22Rv1 (cell line): ENCODE results near the gene RAB34.

Source experiments
- ZFX ChIP-seq: fragments of 450-650 bp; IDR thresholded peaks from 2 replicates; pipeline ENCODE4 v1.6.1; 2017; ENCODE audit warnings: antibody characterized with exemption, borderline replicate concordance
- TF ChIP-seq, protein P1 (sequence below): fragments of 450-650 bp; IDR thresholded peaks from 2 replicates; pipeline ENCODE4 v1.5.1; 2017; ENCODE audit warnings: mild to moderate bottlenecking

- TF ChIP-seq, protein P1, sequence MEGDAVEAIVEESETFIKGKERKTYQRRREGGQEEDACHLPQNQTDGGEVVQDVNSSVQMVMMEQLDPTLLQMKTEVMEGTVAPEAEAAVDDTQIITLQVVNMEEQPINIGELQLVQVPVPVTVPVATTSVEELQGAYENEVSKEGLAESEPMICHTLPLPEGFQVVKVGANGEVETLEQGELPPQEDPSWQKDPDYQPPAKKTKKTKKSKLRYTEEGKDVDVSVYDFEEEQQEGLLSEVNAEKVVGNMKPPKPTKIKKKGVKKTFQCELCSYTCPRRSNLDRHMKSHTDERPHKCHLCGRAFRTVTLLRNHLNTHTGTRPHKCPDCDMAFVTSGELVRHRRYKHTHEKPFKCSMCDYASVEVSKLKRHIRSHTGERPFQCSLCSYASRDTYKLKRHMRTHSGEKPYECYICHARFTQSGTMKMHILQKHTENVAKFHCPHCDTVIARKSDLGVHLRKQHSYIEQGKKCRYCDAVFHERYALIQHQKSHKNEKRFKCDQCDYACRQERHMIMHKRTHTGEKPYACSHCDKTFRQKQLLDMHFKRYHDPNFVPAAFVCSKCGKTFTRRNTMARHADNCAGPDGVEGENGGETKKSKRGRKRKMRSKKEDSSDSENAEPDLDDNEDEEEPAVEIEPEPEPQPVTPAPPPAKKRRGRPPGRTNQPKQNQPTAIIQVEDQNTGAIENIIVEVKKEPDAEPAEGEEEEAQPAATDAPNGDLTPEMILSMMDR = no peak
- TF ChIP-seq ZFX = no peak
Measured at GRCh38 chr17:28746611-28747050, 29.0 kb upstream of the RAB34 start.
